Neural crest cell (in vitro differentiated cells): ENCODE results near the gene ALCAM. TPM values are rescaled to one million over a fixed set of nuclear protein-coding genes. Genes with fewer than 3 reads are reported as not detected.

Experiments
- DNase-seq: peaks from one replicate; pipeline ENCODE4 v3.0.0; 2021; ENCODE audit warnings: low read depth, mixed read lengths, low spot score
- H3K27ac Mint-ChIP-seq: one replicate; pipeline ENCODE4 v1.8.0; 2021; ENCODE audit warnings: mild to moderate bottlenecking, mixed read lengths; ENCODE audit not compliant: unreplicated experiment
- H3K27me3 Mint-ChIP-seq: 2 replicates; pipeline ENCODE4 v1.8.0; 2021; ENCODE audit warnings: low read depth, mild to moderate bottlenecking, mixed read lengths
- H3K36me3 Mint-ChIP-seq: 2 replicates; pipeline ENCODE4 v1.8.0; 2021; ENCODE audit warnings: low read depth, mild to moderate bottlenecking, mixed read lengths
- H3K4me1 Mint-ChIP-seq: 2 replicates; pipeline ENCODE4 v1.8.0; 2021; ENCODE audit warnings: mixed read lengths
- H3K4me3 Mint-ChIP-seq: one replicate; pipeline ENCODE4 v1.8.0; 2021; ENCODE audit warnings: mild to moderate bottlenecking, mixed read lengths
- H3K9me3 Mint-ChIP-seq: 2 replicates; pipeline ENCODE4 v1.8.0; 2021; ENCODE audit warnings: mixed read lengths
- total RNA-seq: library from RNA; stranded (reverse); gene quantifications from 2 replicates; pipeline ENCODE4 v1.2.1, GENCODE V29; 2021
- TF ChIP-seq, protein P1 (sequence below): fragments of 200-600 bp; sonication (generic); conservative IDR thresholded peaks from 2 replicates; pipeline ENCODE4 v1.5.0; 2021; ENCODE audit warnings: antibody characterized with exemption, mild to moderate bottlenecking

Gene ALCAM
- total RNA-seq, 1 donor from 2014 or later: 8.7 TPM

DNA sequence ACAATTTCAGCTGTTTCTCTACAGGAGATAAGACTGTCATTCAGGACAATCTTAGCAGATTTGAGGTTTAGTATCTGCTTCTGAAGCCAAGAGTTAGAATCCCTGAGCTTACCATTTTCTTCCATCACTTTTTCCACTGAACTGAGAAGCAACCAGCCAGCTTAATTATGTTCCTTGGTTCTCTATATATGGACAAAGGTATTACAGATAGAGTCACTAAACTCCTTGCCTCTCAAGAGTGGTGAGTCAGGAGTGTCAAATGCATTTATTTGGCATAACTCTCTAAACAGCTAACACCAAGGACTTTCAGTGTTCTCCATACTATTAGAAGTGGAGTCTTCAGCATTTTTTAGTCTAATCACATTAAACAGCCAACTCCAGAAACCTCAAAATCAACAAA lies 239.3 kb downstream of the ALCAM start:
- Mint-ChIP-seq H3K27me3 (no peaks in the 10 kb centered on the region), H3K27ac (no peak overlapping the region), H3K36me3 (no peaks in the 10 kb centered on the region), H3K4me3 (no peak overlapping the region), H3K9me3 (no peaks in the 10 kb centered on the region), H3K4me1 (no peaks in the 10 kb centered on the region)
- DNase-seq: no peak
- TF ChIP-seq, protein P1, sequence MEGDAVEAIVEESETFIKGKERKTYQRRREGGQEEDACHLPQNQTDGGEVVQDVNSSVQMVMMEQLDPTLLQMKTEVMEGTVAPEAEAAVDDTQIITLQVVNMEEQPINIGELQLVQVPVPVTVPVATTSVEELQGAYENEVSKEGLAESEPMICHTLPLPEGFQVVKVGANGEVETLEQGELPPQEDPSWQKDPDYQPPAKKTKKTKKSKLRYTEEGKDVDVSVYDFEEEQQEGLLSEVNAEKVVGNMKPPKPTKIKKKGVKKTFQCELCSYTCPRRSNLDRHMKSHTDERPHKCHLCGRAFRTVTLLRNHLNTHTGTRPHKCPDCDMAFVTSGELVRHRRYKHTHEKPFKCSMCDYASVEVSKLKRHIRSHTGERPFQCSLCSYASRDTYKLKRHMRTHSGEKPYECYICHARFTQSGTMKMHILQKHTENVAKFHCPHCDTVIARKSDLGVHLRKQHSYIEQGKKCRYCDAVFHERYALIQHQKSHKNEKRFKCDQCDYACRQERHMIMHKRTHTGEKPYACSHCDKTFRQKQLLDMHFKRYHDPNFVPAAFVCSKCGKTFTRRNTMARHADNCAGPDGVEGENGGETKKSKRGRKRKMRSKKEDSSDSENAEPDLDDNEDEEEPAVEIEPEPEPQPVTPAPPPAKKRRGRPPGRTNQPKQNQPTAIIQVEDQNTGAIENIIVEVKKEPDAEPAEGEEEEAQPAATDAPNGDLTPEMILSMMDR: no peak

DNA sequence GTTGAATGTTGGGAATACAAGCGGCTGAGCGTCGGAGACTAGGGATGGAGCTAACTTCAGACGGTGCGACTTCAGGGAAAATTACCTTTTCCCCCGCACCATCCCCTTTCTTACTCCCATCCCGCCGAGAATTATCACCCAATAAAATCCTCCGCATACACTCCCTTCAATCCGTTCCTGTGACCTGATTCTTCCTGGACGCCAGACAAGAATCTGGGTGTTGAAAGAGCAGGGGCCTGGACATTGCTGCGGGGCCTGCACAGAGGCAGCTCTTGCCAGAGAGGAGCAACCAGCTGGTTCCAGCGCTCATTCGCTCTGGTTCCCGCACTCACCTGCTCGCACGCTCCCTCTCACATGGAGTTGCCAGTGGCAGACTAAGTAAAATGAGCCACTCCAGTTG lies 241.9 kb downstream of the ALCAM start:
- Mint-ChIP-seq H3K9me3 (peaks cover 2% of the 10 kb centered on the region), H3K36me3 (no peaks in the 10 kb centered on the region), H3K4me3 (no peak overlapping the region), H3K4me1 (no peaks in the 10 kb centered on the region), H3K27me3 (no peaks in the 10 kb centered on the region), H3K27ac (no peak overlapping the region)
- TF ChIP-seq, protein P1: no peak
- no peak for DNase-seq

DNA sequence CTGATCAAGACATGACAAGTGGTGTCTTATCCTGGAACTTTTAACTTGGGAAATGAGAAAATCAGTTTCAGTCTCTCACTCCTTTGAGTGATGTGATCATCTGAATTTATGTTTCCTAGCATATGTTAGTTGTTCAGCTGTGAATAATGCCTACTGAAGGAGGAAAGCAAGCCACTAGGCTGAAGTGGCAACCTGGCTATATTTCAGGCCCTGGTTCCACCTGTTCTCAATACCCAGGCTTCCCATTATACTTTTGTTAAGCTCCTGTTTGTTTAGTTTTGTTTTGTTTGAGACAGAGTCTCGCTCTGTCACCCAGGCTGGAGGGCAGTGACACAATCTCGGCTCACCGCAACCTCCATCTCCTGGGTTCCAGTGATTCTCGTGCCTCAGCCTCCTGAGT lies 243.8 kb downstream of the ALCAM start:
- peaks cover 2% of the 10 kb centered on the region for H3K9me3 Mint-ChIP-seq
- no peaks in the 10 kb centered on the region for H3K4me1 Mint-ChIP-seq
- no peak overlapping the region for H3K4me3 Mint-ChIP-seq
- no peaks in the 10 kb centered on the region for H3K36me3 Mint-ChIP-seq
- H3K27ac Mint-ChIP-seq: no peak overlapping the region
- H3K27me3 Mint-ChIP-seq: no peaks in the 10 kb centered on the region
- TF ChIP-seq, protein P1: no peak
- DNase-seq: no peak

DNA sequence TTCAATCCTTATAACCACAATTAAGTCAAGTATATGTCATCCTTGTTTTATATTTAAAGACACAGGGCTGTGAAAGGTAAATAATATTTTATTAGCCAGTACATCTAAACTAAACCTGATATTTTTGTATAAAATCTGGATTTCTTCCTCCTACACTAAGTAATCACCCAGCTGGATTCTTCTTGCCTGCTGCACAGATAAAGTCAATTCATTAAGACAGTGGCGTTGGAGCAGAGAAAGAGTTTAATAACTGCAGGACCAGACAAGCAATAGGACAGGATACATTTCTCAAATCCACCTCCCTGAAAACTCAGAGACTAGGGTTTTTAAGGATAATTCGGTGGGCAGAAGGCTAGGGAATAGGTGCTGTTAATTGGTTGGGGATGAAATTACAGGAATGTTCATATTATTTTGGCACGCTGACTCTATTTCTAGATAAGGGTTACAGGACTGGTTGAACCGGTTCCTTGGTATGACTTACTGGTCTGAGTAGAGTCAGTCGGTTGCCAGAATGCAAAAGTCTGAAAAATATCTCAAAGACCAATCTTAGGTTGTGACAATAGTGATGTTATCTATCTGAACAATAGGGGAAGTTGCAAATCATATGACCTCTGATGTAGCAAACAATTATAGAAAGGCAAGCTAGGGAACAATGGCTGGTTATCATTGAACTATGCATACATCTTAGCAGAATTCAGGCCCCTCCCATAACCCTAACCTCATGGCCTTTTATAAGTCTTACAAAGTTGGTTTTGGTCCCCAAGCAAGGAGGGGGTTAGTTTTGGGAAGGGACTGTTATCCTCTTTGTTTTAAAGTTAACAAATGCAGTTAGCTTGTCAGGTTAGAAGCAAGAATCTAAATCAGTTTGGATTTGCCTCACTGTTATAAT lies 244.8 kb downstream of the ALCAM start:
- Mint-ChIP-seq H3K4me3 (no peak overlapping the region), H3K27me3 (no peaks in the 10 kb centered on the region), H3K36me3 (no peaks in the 10 kb centered on the region), H3K9me3 (peaks cover 2% of the 10 kb centered on the region), H3K27ac (no peak overlapping the region), H3K4me1 (no peaks in the 10 kb centered on the region)
- TF ChIP-seq, protein P1: no peak
- no peak for DNase-seq

DNA sequence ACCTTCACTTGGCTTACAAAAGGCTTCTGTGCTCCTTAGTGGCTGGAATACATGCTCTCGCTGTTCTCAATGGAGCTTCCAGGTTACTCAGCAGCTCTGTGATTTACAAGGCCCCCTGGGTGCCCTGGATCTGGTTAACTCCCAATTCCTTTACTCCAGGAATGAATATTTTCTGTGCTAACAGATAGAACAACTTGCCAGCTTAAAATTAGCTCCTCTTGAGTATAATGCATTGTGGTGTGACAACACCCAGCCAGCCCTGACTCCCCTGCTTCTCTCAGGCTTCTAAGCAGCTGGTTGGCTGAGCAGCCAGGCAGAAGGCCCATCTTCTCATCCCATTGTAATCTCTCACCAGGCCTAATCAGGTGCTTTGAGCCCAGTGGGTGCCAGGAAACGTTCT lies 246.4 kb downstream of the ALCAM start:
- no peaks in the 10 kb centered on the region for H3K27me3 Mint-ChIP-seq
- peaks cover 2% of the 10 kb centered on the region for H3K9me3 Mint-ChIP-seq
- no peaks in the 10 kb centered on the region for H3K36me3 Mint-ChIP-seq
- H3K4me3 Mint-ChIP-seq: no peak overlapping the region
- TF ChIP-seq, protein P1: no peak
- no peak for DNase-seq
- no peaks in the 10 kb centered on the region for H3K4me1 Mint-ChIP-seq
- no peak overlapping the region for H3K27ac Mint-ChIP-seq
